DND-41 (cell line): ENCODE results near the gene TLE1.

Experiments
- ATAC-seq: fragments of 200-7000 bp; cut with Tn5 transposase; 3 replicates; pipeline ENCODE4 v1.9.1; 2021; ENCODE audit warnings: low read depth; ENCODE audit not compliant: insufficient read depth
- DNase-seq: peaks from one replicate; pipeline ENCODE4 v3.0.0-alpha.2; 2020
- H2AFZ ChIP-seq: 2 replicates; pipeline ENCODE4 v1.6.0; 2012; ENCODE audit warnings: low read depth, low read length
- H3K27ac ChIP-seq: 2 replicates; pipeline ENCODE4 v1.5.1; 2012; ENCODE audit warnings: low read length, inconsistent platforms
- H3K27me3 ChIP-seq: fragments of 200-600 bp; sonication (generic); 2 replicates; pipeline ENCODE4 v1.6.0; 2012; ENCODE audit warnings: low read length, mild to moderate bottlenecking, inconsistent platforms; ENCODE audit not compliant: insufficient read depth, poor library complexity
- H3K36me3 ChIP-seq: 2 replicates; pipeline ENCODE4 v1.5.1; 2012; ENCODE audit warnings: low read length, inconsistent platforms; ENCODE audit not compliant: insufficient read depth
- H3K4me1 ChIP-seq: 2 replicates; pipeline ENCODE4 v1.5.1; 2012; ENCODE audit warnings: mild to moderate bottlenecking, low read length; ENCODE audit not compliant: insufficient read depth
- H3K4me2 ChIP-seq: 2 replicates; pipeline ENCODE4 v1.6.0; 2012; ENCODE audit warnings: mild to moderate bottlenecking, moderate library complexity, low read length, inconsistent platforms; ENCODE audit not compliant: insufficient read depth
- H3K4me3 ChIP-seq, 2 experiments: fragments of 200-600 bp in 1 of 2; shearing (Covaris generic) in 1 of 2; 2 replicates each; pipeline ENCODE4 v1.5.1; 2012 to 2016; ENCODE audit warnings: inconsistent platforms in 2 of 2, low read length in 2 of 2, mild to moderate bottlenecking in 2 of 2, low read depth in 1 of 2, moderate library complexity in 1 of 2
- H3K79me2 ChIP-seq: 2 replicates; pipeline ENCODE4 v1.6.0; 2012; ENCODE audit warnings: low read length, inconsistent platforms; ENCODE audit not compliant: insufficient read depth
- H3K9ac ChIP-seq: 2 replicates; pipeline ENCODE4 v1.6.0; 2012; ENCODE audit warnings: low read depth, mild to moderate bottlenecking, inconsistent platforms, low read length, moderate library complexity
- H3K9me3 ChIP-seq: 2 replicates; pipeline ENCODE4 v1.5.1; 2012; ENCODE audit warnings: low read length, moderate library complexity, mild to moderate bottlenecking, inconsistent platforms; ENCODE audit not compliant: insufficient read depth, severe bottlenecking
- H4K20me1 ChIP-seq: 2 replicates; pipeline ENCODE4 v1.6.0; 2012; ENCODE audit warnings: low read length; ENCODE audit not compliant: insufficient read depth
- CTCF ChIP-seq: IDR thresholded peaks from 2 replicates; pipeline ENCODE4 v1.5.1; 2012; ENCODE audit warnings: borderline replicate concordance, low read length, moderate library complexity, mild to moderate bottlenecking; ENCODE audit not compliant: poor library complexity, severe bottlenecking; ENCODE audit errors: extremely low read depth
- EZH2 ChIP-seq: IDR thresholded peaks from 3 replicates; pipeline ENCODE4 v1.6.1; 2012; ENCODE audit warnings: borderline replicate concordance, low read depth, mild to moderate bottlenecking, moderate library complexity, low read length, inconsistent platforms; ENCODE audit not compliant: severe bottlenecking

The TLE1 gene

GRCh38 chr9:81716409-81716808 lies 27.1 kb upstream of the TLE1 start:
- no peak overlapping the region for H3K27ac ChIP-seq
- H3K4me3 ChIP-seq: no peak overlapping the region
- no peak for DNase-seq
- no peaks in the 10 kb centered on the region for H3K9me3 ChIP-seq
- H3K4me1 ChIP-seq: no peaks in the 10 kb centered on the region
- TF ChIP-seq CTCF: no peak
- TF ChIP-seq EZH2: no peak
- H3K79me2 ChIP-seq: no peaks in the 10 kb centered on the region
- no peak overlapping the region for H3K4me2 ChIP-seq
- no peaks in the 10 kb centered on the region for H4K20me1 ChIP-seq
- no peak for ATAC-seq
- no peak overlapping the region for H3K9ac ChIP-seq
- no peak overlapping the region for H2AFZ ChIP-seq
- H3K27me3 ChIP-seq: no peaks in the 10 kb centered on the region
- H3K36me3 ChIP-seq: no peaks in the 10 kb centered on the region

- no peaks in the 10 kb centered on the region for H3K4me1 ChIP-seq
- no peak for ATAC-seq
These were observed 16.2 kb upstream of the TLE1 start for GRCh38 chr9:81705578-81705977.

GRCh38 chr9:81694541-81694940 lies 5.2 kb upstream of the TLE1 start:
- no peak for TF ChIP-seq EZH2
- no peak for TF ChIP-seq CTCF
- H3K4me1 ChIP-seq: peaks cover 11% of the 10 kb centered on the region

More at GRCh38 chr9:81705578-81705977, 16.2 kb upstream of the TLE1 start:
- H2AFZ ChIP-seq: no peak overlapping the region
- H3K9ac ChIP-seq: no peak overlapping the region
- H3K9me3 ChIP-seq: no peaks in the 10 kb centered on the region
- H4K20me1 ChIP-seq: no peaks in the 10 kb centered on the region
- no peaks in the 10 kb centered on the region for H3K79me2 ChIP-seq
- DNase-seq: no peak
- no peak overlapping the region for H3K4me3 ChIP-seq
- no peaks in the 10 kb centered on the region for H3K27me3 ChIP-seq
- no peak overlapping the region for H3K4me2 ChIP-seq
- no peaks in the 10 kb centered on the region for H3K36me3 ChIP-seq
- TF ChIP-seq CTCF (no peak), EZH2 (no peak)
- H3K27ac ChIP-seq: no peak overlapping the region

GRCh38 chr9:81693671-81694378 lies 4.5 kb upstream of the TLE1 start:
- Histone ChIP-seq H3K9me3 (no peaks in the 10 kb centered on the region), H3K4me3 (no peak overlapping the region), H3K27me3 (no peaks in the 10 kb centered on the region), H3K4me1 (peaks cover 15% of the 10 kb centered on the region), H3K9ac (no peak overlapping the region), H3K79me2 (peaks cover 1% of the 10 kb centered on the region), H2AFZ (no peak overlapping the region), H4K20me1 (no peaks in the 10 kb centered on the region), H3K4me2 (no peak overlapping the region), H3K36me3 (no peaks in the 10 kb centered on the region), H3K27ac (no peak overlapping the region)
- ATAC-seq (no peak), DNase-seq (no peak)
- TF ChIP-seq EZH2 (no peak), CTCF (no peak)

More at GRCh38 chr9:81694541-81694940, 5.2 kb upstream of the TLE1 start:
- Histone ChIP-seq H3K9me3 (no peaks in the 10 kb centered on the region), H2AFZ (no peak overlapping the region), H3K4me3 (no peak overlapping the region), H3K9ac (no peak overlapping the region), H3K4me2 (no peak overlapping the region), H3K27ac (no peak overlapping the region), H4K20me1 (no peaks in the 10 kb centered on the region), H3K79me2 (no peaks in the 10 kb centered on the region), H3K27me3 (no peaks in the 10 kb centered on the region), H3K36me3 (no peaks in the 10 kb centered on the region)
- ATAC-seq: no peak
- no peak for DNase-seq
